Skeletal muscle satellite cell (primary cell): ENCODE results near the gene MAML3.

Experiments
- H3K27me3 ChIP-seq: 2 replicates; pipeline ENCODE4 v1.7.0; 2013; ENCODE audit warnings: low read length; ENCODE audit not compliant: control insufficient read depth, insufficient read depth
- H3K36me3 ChIP-seq: 2 replicates; pipeline ENCODE4 v1.7.0; 2013; ENCODE audit warnings: mild to moderate bottlenecking, control low read depth, low read length; ENCODE audit not compliant: insufficient read depth
- H3K4me1 ChIP-seq: 2 replicates; pipeline ENCODE4 v1.7.0; 2013; ENCODE audit warnings: low read length; ENCODE audit not compliant: control insufficient read depth, insufficient read depth
- H3K4me2 ChIP-seq: 2 replicates; pipeline ENCODE4 v1.7.0; 2013; ENCODE audit warnings: mild to moderate bottlenecking, low read length
- H3K4me3 ChIP-seq: 2 replicates; pipeline ENCODE4 v1.7.0; 2013; ENCODE audit warnings: low read length
- H3K9ac ChIP-seq: 2 replicates; pipeline ENCODE4 v1.7.0; 2013; ENCODE audit warnings: mild to moderate bottlenecking, low read depth, low read length, moderate library complexity
- H3K9me3 ChIP-seq: replicated peaks from 2 replicates; pipeline ENCODE4 v1.7.0; 2013; ENCODE audit warnings: mild to moderate bottlenecking, control low read depth, low read length

MAML3 gene

GRCh38 chr4:139685180-139685579 lies 468.8 kb downstream of the MAML3 start:
- no peaks in the 10 kb centered on the region for H3K27me3 ChIP-seq
- no peak overlapping the region for H3K4me2 ChIP-seq
- H3K9me3 ChIP-seq: no peaks in the 10 kb centered on the region
- H3K4me1 ChIP-seq: no peaks in the 10 kb centered on the region
- H3K4me3 ChIP-seq: no peak overlapping the region
- no peak overlapping the region for H3K9ac ChIP-seq
- H3K36me3 ChIP-seq: no peaks in the 10 kb centered on the region

GRCh38 chr4:139684351-139684750 lies 469.6 kb downstream of the MAML3 start:
- no peak overlapping the region for H3K4me3 ChIP-seq
- H3K36me3 ChIP-seq: no peaks in the 10 kb centered on the region
- H3K9ac ChIP-seq: no peak overlapping the region
- no peaks in the 10 kb centered on the region for H3K27me3 ChIP-seq
- no peaks in the 10 kb centered on the region for H3K4me1 ChIP-seq
- H3K9me3 ChIP-seq: no peaks in the 10 kb centered on the region
- H3K4me2 ChIP-seq: no peak overlapping the region

GRCh38 chr4:139682741-139683151 lies 471.2 kb downstream of the MAML3 start:
- H3K9me3 ChIP-seq: no peaks in the 10 kb centered on the region
- no peak overlapping the region for H3K4me3 ChIP-seq
- H3K4me1 ChIP-seq: no peaks in the 10 kb centered on the region
- no peak overlapping the region for H3K4me2 ChIP-seq
- no peak overlapping the region for H3K9ac ChIP-seq
- H3K27me3 ChIP-seq: no peaks in the 10 kb centered on the region
- no peaks in the 10 kb centered on the region for H3K36me3 ChIP-seq

- Histone ChIP-seq H3K9ac (no peak overlapping the region), H3K4me2 (no peak overlapping the region), H3K4me1 (no peaks in the 10 kb centered on the region), H3K4me3 (no peak overlapping the region), H3K9me3 (no peaks in the 10 kb centered on the region), H3K27me3 (no peaks in the 10 kb centered on the region), H3K36me3 (no peaks in the 10 kb centered on the region)
Observed at GRCh38 chr4:139682309-139682708, 471.7 kb downstream of the MAML3 start.

GRCh38 chr4:139676913-139677585 lies 476.9 kb downstream of the MAML3 start:
- Histone ChIP-seq H3K9me3 (no peaks in the 10 kb centered on the region), H3K36me3 (no peaks in the 10 kb centered on the region), H3K4me3 (no peak overlapping the region), H3K4me2 (no peak overlapping the region), H3K4me1 (no peaks in the 10 kb centered on the region), H3K27me3 (no peaks in the 10 kb centered on the region), H3K9ac (no peak overlapping the region)

- Histone ChIP-seq H3K4me2 (no peak overlapping the region), H3K4me1 (no peaks in the 10 kb centered on the region)
Observed at GRCh38 chr4:139676365-139676764, 477.6 kb downstream of the MAML3 start.

GRCh38 chr4:139675651-139676050 lies 478.3 kb downstream of the MAML3 start:
- no peaks in the 10 kb centered on the region for H3K4me1 ChIP-seq
- H3K4me2 ChIP-seq: no peak overlapping the region
- H3K9ac ChIP-seq: no peak overlapping the region
- H3K27me3 ChIP-seq: no peaks in the 10 kb centered on the region
- no peaks in the 10 kb centered on the region for H3K9me3 ChIP-seq
- no peak overlapping the region for H3K4me3 ChIP-seq
- no peaks in the 10 kb centered on the region for H3K36me3 ChIP-seq

More at GRCh38 chr4:139676365-139676764, 477.6 kb downstream of the MAML3 start:
- Histone ChIP-seq H3K27me3 (no peaks in the 10 kb centered on the region), H3K9me3 (no peaks in the 10 kb centered on the region), H3K4me3 (no peak overlapping the region), H3K36me3 (no peaks in the 10 kb centered on the region), H3K9ac (no peak overlapping the region)

- Histone ChIP-seq H3K9ac (no peak overlapping the region), H3K9me3 (no peaks in the 10 kb centered on the region), H3K4me3 (no peak overlapping the region), H3K27me3 (no peaks in the 10 kb centered on the region), H3K36me3 (no peaks in the 10 kb centered on the region), H3K4me1 (no peaks in the 10 kb centered on the region), H3K4me2 (no peak overlapping the region)
Observed at GRCh38 chr4:139674875-139675550, 479.0 kb downstream of the MAML3 start.

GRCh38 chr4:139672732-139673131 lies 481.3 kb downstream of the MAML3 start:
- no peaks in the 10 kb centered on the region for H3K27me3 ChIP-seq
- H3K9me3 ChIP-seq: no peaks in the 10 kb centered on the region
- no peak overlapping the region for H3K9ac ChIP-seq
- H3K4me2 ChIP-seq: no peak overlapping the region
- no peak overlapping the region for H3K4me3 ChIP-seq
- no peaks in the 10 kb centered on the region for H3K4me1 ChIP-seq
- no peaks in the 10 kb centered on the region for H3K36me3 ChIP-seq

GRCh38 chr4:139672215-139672614 lies 481.8 kb downstream of the MAML3 start:
- Histone ChIP-seq H3K4me2 (no peak overlapping the region), H3K9ac (no peak overlapping the region), H3K36me3 (no peaks in the 10 kb centered on the region), H3K27me3 (no peaks in the 10 kb centered on the region), H3K4me1 (peaks cover under 1% of the 10 kb centered on the region), H3K4me3 (no peak overlapping the region), H3K9me3 (no peaks in the 10 kb centered on the region)

GRCh38 chr4:139670775-139671174 lies 483.2 kb downstream of the MAML3 start:
- no peak overlapping the region for H3K4me2 ChIP-seq
- H3K36me3 ChIP-seq: no peaks in the 10 kb centered on the region
- H3K9ac ChIP-seq: no peak overlapping the region
- H3K4me3 ChIP-seq: no peak overlapping the region
- no peaks in the 10 kb centered on the region for H3K27me3 ChIP-seq
- H3K9me3 ChIP-seq: no peaks in the 10 kb centered on the region
- peaks cover 10% of the 10 kb centered on the region for H3K4me1 ChIP-seq

GRCh38 chr4:139669890-139670289 lies 484.1 kb downstream of the MAML3 start:
- Histone ChIP-seq H3K4me3 (no peak overlapping the region), H3K27me3 (no peaks in the 10 kb centered on the region), H3K9ac (no peak overlapping the region), H3K4me1 (peaks cover 15% of the 10 kb centered on the region), H3K4me2 (no peak overlapping the region), H3K36me3 (no peaks in the 10 kb centered on the region), H3K9me3 (no peaks in the 10 kb centered on the region)
